Raji (cell line): ENCODE data around the gene SFRP5.
A peak's percentile ranks its signal among the peaks of the same experiment; 100 is the strongest.

Experiments
- POLR2A ChIP-seq: IDR thresholded peaks from 2 replicates; pipeline ENCODE4 v1.6.1; 2011; ENCODE audit warnings: low read depth, low read length, control low read depth; ENCODE audit not compliant: insufficient read depth

Gene SFRP5

GRCh38 chr10:97736902-97737769 lies 34.7 kb downstream of the SFRP5 start, which contains the start of gene ZFYVE27:
ZFYVE27 (plus strand) TSS chr10:97737128; CDS start chr10:97738478, 1,350 bp downstream.
- TF ChIP-seq POLR2A, result peak; percentile 92

- TF ChIP-seq POLR2A, result no peak
These were observed 35.3 kb downstream of the SFRP5 start for GRCh38 chr10:97736403-97736901.

- no peak for TF ChIP-seq POLR2A
These were observed 37.8 kb downstream of the SFRP5 start for GRCh38 chr10:97734021-97734420.

- TF ChIP-seq POLR2A, result no peak
These were observed 38.5 kb downstream of the SFRP5 start for GRCh38 chr10:97733256-97733655.

- no peak for TF ChIP-seq POLR2A
These were observed 39.8 kb downstream of the SFRP5 start for GRCh38 chr10:97732052-97732359.

- no peak for TF ChIP-seq POLR2A
These were observed 40.3 kb downstream of the SFRP5 start for GRCh38 chr10:97731346-97732051.

GRCh38 chr10:97729014-97729413 lies 42.8 kb downstream of the SFRP5 start:
- no peak for TF ChIP-seq POLR2A

- no peak for TF ChIP-seq POLR2A
These were observed 45.1 kb downstream of the SFRP5 start for GRCh38 chr10:97726636-97727178.

- no peak for TF ChIP-seq POLR2A
These were observed 47.4 kb downstream of the SFRP5 start for GRCh38 chr10:97724341-97724941.

- TF ChIP-seq POLR2A, result no peak
These were observed 48.8 kb downstream of the SFRP5 start for GRCh38 chr10:97723001-97723400.

- TF ChIP-seq POLR2A, result no peak
These were observed 49.7 kb downstream of the SFRP5 start for GRCh38 chr10:97721871-97722780.

- TF ChIP-seq POLR2A, result no peak
These were observed 52.2 kb downstream of the SFRP5 start for GRCh38 chr10:97719602-97720001.

GRCh38 chr10:97718659-97719142 lies 53.1 kb downstream of the SFRP5 start:
- TF ChIP-seq POLR2A, result no peak

GRCh38 chr10:97718178-97718577 lies 53.6 kb downstream of the SFRP5 start:
- TF ChIP-seq POLR2A, result no peak
